Keratinocyte (primary cell): ENCODE results near the gene ZNF578.

Experiments
- EZH2 ChIP-seq: IDR thresholded peaks from one replicate; pipeline ENCODE4 v1.6.1; 2012; ENCODE audit warnings: inconsistent platforms, mild to moderate bottlenecking, low read length, moderate library complexity
- TF ChIP-seq, protein P1 (sequence below), 3 experiments: IDR thresholded peaks in 1 of 3; conservative IDR thresholded peaks in 1 of 3; optimal IDR thresholded peaks in 1 of 3; 2 replicates in 2 of 3; 3 replicates in 1 of 3; pipeline versions ENCODE3 to v1.5.1; 2011; ENCODE audit warnings: low read length in 3 of 3, mild to moderate bottlenecking in 3 of 3, moderate library complexity in 2 of 3, control low read depth in 1 of 3, inconsistent platforms in 1 of 3; ENCODE audit not compliant: insufficient read depth in 2 of 3; ENCODE audit errors: extremely low read depth in 1 of 3

DNA sequence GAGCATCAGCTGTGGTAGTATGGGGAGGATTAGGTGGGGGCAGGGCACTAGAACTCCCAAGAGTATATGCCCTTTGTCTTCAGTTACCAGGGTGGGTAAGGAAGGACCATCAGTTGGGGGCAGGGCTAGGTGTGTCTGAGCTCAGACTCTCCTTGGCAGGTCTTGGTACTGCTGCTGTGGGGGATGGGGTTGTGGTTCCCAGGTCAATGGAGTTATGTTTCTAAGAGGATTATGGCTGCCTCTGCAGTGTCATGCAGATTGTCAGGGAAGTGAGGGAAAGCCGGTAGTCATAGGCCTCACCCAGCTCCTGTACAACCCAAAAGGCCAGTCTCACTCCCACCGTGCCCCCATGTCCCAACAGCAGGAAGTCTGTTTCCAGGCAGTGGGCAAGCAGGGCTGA lies 8.8 kb upstream of the ZNF578 start:
- TF ChIP-seq, protein P1, sequence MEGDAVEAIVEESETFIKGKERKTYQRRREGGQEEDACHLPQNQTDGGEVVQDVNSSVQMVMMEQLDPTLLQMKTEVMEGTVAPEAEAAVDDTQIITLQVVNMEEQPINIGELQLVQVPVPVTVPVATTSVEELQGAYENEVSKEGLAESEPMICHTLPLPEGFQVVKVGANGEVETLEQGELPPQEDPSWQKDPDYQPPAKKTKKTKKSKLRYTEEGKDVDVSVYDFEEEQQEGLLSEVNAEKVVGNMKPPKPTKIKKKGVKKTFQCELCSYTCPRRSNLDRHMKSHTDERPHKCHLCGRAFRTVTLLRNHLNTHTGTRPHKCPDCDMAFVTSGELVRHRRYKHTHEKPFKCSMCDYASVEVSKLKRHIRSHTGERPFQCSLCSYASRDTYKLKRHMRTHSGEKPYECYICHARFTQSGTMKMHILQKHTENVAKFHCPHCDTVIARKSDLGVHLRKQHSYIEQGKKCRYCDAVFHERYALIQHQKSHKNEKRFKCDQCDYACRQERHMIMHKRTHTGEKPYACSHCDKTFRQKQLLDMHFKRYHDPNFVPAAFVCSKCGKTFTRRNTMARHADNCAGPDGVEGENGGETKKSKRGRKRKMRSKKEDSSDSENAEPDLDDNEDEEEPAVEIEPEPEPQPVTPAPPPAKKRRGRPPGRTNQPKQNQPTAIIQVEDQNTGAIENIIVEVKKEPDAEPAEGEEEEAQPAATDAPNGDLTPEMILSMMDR (optimal IDR thresholded peaks at IDR 0.05 in 1 of 3, IDR thresholded peaks at IDR 0.05 in 1 of 3, conservative IDR thresholded peaks at IDR 0.05 in 1 of 3; ENCODE audit: extremely low read depth in 1 of 3, insufficient read depth in 2 of 3, low read length in 3 of 3), result no peak
- TF ChIP-seq EZH2, result no peak
